HG02759 (cell line): ENCODE results near the gene CALU.

Experiments used
- ATAC-seq: cut with Tn5 transposase; IDR thresholded peaks from one replicate; pipeline ENCODE4 v1.9.1; 2021; ENCODE audit warnings: mild to moderate bottlenecking, moderate library complexity; ENCODE audit not compliant: unreplicated experiment

The CALU gene

GRCh38 chr7:128745706-128746105 lies 6.5 kb downstream of the CALU start:
- no peak for ATAC-seq

DNA sequence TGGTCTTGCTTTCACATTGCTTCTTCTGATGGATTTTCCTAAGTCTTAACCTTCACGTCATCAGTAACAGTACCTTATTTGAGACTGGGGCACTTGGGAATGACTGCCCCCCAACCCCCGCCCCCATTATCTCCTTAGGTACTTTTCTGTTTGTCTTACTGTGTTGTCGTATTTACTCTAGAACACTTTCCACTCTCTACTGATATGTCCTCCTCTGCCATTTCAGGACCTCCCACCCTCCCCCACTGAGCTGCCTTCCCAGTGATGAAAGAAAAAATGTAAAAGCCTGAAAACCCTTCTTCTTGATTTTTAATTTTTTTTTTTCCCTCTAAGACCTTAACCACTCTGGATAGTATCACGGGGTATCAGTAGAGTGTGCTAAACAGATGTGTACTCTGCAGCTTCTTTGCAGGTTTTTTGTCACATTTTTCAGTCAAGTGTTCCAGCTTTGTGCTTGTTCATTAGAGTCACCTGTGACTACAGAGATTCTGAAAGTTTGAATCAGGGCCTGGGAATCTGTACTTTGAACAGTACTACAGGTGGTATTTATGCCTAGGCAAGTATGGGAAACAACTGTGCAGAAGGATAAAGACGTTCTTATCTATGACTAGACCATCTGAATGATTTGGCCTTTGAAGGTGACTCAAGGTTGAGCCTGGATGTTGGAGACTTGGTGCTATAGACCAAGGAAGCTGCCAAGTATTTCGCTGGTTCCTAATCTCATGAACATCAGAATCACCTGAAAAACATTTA lies 8.3 kb downstream of the CALU start:
- no peak for ATAC-seq

GRCh38 chr7:128752251-128752650 lies 13.1 kb downstream of the CALU start:
- ATAC-seq = no peak

- no peak for ATAC-seq
Observed at GRCh38 chr7:128755075-128755818, 16.1 kb downstream of the CALU start.

DNA sequence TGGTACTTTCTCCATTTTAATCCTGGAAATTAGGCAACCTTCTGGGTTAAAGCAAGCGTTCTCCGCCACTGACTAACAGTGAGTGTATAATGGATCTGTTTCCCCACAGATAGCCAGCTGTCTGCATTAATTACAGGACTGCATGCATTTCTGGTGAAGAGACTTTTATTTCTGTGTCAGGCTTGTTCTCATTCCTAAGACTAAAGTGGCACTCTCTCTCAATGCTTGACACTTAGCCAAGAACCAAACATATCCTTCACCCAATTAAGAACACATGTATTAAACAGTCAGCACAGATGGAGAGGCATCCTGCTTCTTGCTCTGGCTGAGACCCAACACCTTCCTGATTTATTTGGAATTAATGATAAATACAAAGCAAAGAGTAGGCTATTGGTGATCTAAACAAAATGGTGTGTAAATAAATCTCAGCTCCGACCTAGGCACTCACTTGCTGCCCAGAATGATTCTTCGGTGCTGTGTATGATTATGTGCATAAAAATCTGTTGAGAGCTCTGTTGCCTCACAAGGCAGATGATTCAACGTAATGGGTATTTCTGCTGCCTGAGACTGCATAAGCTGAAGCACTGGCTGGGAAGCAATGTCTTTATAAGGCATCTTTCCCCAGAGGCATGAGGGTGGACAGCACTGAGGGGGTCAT lies 16.8 kb downstream of the CALU start:
- no peak for ATAC-seq

DNA sequence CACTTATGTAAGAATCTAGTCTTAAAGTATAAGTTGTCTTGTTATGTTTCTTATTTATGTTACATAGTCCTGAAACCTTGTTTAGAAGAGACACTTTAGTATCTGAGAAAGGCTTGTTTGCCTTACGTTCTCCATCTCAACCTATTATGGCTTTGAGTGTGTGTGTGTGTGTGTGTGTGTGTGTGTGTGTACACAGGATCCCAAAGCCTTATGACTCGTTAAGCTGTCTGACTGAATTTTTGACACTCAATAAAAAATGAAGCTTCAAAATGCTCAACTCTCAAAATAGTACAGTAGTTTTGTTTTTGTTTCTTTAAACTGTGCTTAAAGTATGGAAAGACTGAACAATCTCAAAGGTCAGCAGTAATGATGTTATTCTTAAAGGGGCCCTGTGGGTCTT lies 18.0 kb downstream of the CALU start:
- ATAC-seq = no peak

GRCh38 chr7:128758553-128758952 lies 19.4 kb downstream of the CALU start:
- no peak for ATAC-seq

DNA sequence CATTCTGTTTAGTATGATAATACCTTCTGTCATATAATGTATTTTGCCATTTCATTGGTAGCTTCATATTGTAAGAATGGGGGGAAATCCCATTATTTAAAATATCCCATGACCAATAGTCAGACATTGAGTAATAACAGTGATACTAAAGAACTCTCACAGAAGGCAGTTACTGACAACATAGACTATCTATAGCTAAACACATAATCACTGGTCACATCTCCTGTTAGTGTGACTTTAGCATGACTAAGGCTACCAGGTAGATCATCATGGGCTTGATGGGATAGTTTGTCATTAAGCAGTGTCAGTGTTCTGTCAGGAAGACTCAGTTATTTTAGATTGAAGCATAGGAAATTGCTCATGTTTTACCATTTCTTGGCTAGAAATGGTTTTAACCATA lies 20.1 kb downstream of the CALU start:
- no peak for ATAC-seq

DNA sequence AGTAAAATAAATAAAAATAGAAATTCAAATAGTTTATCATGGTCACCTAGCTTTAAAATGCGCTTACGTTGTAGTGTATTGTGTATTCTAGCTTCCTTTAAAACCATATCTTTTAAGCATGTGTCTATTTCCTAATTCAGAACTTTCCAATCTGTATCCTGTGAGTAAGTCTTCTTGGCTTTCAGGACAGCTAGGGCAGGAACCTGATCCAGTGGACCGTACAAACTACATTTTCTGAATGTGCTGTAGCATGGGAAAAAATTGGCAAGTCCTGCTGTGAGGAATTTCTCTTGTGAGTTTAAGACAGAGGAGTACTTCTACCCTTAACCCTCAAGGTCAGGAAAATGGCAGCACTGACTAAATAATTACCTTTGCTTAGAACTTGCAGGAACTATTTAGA lies 24.4 kb downstream of the CALU start:
- ATAC-seq = no peak

DNA sequence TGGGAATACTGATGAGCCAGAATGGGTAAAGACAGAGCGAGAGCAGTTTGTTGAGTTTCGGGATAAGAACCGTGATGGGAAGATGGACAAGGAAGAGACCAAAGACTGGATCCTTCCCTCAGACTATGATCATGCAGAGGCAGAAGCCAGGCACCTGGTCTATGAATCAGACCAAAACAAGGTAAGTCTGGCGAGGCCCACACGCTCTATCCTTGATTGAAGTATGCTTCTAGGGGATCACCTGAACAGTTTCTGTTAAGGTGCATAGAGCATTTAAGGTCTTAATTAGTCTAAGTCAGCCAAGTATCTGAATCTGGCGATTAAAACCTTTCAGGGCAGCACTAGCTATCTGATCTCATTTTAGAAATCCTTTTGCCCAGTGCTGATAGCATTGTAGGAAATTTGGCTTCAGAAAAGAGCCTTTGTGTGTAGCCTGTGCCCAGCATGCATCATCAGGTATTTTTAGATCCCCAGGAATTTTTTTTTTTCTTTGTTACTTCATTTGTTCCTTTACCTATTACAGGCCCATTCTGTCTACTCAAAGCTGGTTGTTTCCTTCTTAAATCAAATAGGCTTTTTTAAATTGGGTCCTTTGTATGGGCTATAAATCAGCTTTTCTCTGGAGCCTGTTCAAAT lies 28.4 kb downstream of the CALU start:
- no peak for ATAC-seq

DNA sequence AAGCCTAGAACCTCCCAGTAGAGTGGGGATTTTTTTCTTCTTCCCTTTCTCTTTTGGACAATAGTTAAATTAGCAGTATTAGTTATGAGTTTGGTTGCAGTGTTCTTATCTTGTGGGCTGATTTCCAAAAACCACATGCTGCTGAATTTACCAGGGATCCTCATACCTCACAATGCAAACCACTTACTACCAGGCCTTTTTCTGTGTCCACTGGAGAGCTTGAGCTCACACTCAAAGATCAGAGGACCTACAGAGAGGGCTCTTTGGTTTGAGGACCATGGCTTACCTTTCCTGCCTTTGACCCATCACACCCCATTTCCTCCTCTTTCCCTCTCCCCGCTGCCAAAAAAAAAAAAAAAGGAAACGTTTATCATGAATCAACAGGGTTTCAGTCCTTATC lies 31.1 kb downstream of the CALU start:
- no peak for ATAC-seq

DNA sequence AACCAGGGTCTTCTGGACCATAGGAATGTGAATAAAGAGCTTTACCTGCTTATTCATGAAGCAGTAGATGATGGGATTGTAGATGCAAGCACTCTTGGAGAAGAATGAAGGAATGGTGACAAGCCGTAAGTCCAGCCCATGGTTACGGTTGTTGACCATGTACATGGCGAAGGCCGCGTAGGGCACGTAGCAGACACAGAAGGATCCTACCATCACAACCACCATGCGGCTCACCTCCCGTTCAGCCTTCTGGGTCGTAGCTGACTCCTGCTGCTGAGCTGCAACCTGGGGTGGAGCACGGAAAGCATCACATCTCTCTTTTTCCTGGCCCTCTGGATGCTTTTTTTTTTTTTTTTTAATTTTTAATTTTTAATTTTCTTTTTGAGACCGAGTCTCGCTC lies 34.4 kb downstream of the CALU start:
- no peak for ATAC-seq

DNA sequence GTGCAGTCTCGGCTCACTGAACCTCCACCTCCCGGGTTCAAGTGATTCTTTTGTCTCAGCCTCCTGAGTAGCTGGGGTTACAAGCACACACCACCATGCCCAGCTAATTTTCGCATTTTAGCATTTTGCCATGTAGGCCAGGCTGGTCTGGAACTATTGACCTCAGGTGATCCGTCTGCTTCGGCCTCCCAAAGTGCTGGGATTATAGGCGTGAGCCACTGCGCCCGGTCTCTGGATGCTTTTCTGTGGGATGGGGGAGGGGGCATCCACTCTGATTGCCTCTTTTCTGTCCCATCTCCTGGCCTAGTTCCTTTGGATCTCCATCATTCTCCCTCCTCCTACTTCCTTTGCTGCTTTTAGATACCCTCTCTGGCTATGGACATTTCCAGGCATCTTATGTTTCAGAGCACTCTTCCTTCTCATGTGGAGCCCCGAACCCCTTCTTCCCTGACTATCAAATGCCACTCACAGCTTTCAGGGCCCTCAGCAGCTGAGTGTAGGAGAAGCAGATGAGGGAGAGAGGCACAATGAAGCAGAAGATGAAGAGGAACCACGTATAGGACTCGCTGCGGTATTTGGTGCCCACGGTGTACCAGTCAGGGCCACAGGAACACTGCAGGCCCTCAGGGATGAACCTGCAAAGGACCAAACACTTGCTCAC lies 35.0 kb downstream of the CALU start:
- no peak for ATAC-seq

DNA sequence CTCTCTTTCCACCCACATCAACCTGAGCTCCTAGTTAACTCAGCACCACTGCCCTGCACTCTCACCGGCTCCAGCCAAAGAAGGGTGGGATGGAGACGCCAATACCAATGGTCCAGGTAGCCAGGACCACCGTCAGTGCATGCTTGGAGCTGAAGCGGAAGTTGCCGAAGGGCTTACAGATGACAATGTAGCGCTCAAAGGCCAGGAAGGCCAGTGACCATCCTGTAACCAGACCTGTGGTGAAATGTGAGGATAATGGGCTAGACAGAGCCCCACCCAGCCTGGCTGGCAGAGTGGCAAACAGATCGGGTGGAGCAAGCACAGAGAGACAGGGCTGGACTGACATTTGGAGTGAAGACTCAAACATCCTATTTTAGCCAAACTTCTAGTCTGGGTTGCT lies 35.8 kb downstream of the CALU start:
- no peak for ATAC-seq

DNA sequence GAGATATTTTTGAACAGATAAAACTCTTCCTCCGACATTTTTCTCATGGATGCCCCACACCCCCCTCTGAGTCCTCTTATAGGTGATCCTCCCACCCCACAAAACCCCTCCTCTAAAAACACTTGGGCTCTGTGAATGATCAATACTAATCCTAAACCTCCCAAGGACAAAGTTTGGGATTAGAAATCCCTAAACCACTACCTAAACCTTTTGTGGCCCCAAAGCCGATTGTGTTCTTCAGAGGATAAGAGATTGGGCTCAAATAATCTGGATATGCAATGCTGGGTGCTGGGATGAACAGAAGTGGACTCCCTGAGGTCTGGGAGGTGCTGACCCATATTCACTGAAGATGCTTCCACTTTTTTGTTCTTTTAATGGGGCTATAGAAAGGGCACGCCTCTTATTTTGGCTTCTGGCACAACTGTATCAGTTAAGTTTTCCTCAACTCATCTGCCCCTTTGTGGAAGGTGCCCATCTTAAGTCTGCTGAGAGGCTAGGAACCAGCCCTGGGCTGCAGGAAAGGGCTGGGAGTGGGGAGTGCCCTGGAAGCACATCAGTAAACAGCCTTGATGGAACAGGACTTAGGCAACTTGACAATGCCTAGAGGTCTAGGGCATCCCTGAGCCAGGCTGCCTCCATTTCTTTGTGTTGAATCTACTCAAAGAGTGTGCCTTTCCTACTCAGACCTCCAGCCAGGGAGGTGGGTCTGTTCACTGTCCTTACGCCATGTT lies 36.8 kb downstream of the CALU start, which contains the start of gene OPN1SW:
Gene OPN1SW (minus strand): TSS at position 51 of the 731 bp plus-strand sequence. CDS start 13 bp downstream, at position 38.
- ATAC-seq = no peak

DNA sequence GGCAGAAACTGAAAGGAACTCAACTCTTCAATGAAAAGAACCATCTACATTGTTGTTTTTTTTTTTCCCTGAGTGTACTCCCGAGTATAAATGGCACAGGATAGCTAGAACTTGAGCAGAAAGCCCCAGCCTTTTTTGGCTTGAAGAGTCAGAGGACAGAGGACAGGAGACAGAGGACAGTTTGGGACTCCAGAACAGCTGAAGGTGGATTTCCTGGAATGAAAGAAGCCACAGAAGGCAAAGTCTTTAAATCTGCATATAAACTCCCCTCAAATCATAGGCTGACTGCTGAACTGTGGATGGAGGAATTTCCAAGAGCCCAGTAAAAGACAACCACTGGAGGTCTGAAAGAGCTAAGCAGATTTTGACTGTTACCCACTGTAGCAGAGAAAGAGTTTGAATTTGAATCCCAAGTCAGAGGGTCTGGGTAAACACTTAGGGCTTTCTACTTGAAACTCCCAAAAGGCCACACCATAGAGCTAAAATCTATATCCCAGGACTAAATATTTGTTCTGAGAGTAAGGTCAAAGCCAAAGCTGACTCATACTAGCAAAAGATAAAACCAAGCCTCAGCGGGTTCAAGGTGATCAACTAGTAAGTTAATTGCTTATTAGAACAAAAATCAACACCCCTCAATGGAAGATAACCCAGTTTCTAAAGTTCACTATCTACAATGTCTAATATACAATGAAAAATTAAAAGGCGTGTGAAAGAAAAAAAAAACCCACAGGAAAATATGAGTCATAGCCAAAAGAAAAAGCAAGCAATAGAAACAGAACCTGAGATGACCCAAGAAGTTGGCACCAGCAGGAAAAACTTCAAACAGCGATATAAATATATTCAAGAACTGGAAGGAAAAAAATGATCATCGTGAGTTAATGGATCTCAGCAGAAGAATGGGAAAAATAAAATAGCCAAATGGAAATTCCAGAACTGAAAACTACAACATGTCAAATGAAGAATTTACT lies 38.3 kb downstream of the CALU start:
- no peak for ATAC-seq

- no peak for ATAC-seq
Observed at GRCh38 chr7:128778946-128779345, 39.8 kb downstream of the CALU start.

GRCh38 chr7:128781126-128781525 lies 42.0 kb downstream of the CALU start:
- no peak for ATAC-seq

DNA sequence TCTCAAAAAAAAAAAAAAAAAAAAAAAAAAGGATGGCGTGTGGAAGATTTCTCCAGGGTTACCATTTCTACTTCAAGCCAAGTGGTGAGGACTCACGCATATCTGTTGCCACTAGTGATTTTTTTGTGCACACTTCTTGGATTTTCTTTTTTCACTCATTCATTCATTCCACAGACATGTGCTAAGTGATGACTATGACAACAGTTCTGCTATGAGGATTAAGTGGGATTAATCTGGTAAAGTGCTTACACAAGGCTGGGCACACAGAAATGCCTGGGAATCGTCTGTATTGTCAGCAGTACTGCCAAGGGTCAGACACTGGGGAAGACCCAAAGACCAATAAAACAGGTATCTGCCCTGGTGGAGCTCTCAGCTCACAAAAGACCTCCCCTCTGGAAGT lies 42.7 kb downstream of the CALU start:
- no peak for ATAC-seq
